ENCODE measurements around the gene INSIG1.

Gene INSIG1

DNA sequence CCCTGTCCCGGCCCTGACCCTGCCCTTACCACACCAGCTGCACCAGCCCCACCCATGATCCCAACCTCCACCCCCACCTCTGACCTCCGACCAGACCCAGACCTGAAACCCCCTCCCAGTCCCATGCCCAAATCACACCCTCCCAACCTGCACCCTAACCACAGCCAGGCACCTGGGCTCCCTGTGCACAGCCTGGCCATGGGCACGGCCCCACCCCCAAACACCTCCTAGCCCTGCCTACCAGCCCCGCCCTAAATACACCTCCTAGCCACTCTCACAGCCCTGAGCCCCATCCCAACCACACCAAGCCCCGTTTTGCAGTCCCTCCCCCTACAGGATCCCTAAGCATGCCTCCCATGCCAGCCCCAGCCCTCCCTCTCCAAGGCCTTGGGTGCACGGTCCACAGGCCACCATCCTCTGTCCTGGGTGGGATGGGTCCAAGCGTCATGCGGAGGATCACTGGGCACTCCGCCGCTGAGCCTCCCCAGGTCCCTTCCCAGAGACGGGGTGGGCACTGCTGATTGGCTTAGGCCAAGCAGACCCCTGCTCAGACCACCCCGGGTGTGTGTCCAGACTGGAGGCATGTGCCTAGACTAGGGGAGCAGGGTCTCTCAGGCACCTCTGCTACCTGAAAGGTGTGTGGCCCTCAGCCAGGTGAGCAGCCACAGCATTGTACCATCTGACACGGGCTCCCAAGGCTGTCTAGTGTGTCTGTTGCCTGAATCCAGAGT is 30.1 kb downstream of the INSIG1 start:
- no peak for DNase-seq (ENCODE audit: low read depth)

- no peak for DNase-seq (ENCODE audit: low read depth)
These were observed 31.5 kb downstream of the INSIG1 start for GRCh38 chr7:155329225-155329624.

- DNase-seq (ENCODE audit: low read depth), result no peak
These were observed 33.7 kb downstream of the INSIG1 start for GRCh38 chr7:155331396-155331795.

DNA sequence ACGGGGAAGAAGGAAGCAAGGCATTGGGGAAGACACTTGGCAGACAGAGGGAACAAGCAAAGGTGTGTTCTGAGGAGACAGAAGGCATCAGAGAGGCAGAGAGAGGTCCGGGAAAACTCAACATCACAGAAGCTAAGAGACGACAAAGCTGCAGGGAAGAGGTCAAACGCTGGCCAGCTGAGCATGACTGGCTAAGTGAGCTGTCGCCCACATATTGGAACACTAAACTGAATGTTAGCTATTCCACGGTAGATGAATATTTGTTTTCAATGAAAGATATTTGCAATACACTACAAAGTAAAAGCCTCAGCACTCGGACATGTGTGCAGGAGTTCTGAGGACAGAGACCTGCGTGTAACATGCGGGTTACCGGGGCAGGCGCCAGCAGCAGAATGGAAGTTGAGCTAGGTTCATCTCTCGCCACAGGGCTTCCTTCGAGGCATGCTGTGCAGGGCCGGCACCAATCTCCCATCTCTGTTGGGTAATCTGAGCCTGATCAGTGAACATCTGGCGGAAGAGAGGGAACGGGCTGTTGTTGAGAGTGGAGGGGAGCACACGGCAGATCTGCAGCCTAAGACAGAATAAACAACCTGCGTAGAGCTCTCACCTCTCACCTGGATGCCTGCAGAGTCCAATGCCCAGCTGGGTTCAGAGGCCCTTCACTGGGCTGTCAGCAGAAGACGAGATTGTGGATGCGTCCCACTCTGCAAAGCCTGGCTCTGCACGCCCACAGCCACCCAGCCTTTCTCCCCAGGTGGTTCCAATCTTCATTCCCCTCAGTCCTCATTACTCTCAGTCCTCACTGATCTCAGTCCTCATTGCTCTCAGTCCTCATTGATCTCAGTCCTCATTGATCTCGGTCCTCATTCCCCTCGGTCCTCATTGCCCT is 35.9 kb downstream of the INSIG1 start:
- no peak for DNase-seq (ENCODE audit: low read depth)

DNA sequence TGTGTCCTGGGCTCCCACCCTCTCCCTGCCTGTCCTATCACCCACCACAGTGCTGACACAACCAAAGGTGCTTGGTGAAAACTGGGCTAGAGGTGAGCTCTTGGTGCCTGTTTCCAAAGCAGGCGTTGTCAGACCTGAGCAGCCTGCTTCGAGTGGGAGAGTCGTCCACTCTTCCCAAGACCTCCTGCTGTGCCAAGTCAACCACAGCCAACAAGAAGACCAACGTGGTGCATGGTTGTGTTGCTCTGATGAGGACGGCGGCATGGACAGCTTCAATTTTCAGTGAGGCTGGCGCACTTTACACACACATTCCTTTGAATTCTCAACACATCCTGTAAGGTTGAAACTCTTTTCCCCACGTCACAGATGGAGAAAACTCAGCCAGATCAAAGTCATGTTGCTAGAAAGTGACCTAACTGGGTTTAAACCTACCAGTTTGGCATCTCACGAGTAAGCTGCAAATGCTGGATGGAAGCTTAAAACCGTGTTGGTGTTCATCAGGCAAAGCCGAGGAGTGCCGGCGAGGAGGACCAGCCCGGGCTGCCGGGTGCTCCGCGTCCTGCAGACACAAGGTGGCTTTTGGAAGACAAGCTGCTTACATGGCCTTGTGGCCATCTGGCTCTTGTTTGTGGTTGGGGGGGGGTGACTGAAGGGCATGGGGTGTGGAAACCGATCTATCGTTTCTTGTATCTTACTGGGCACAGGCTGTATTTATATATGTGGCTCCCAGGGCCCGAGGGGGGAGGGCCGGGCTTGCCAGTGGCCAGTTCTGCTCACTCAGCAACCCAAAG is 39.3 kb downstream of the INSIG1 start:
- DNase-seq (ENCODE audit: low read depth), result no peak

- no peak for DNase-seq (ENCODE audit: low read depth)
These were observed 40.4 kb downstream of the INSIG1 start for GRCh38 chr7:155337946-155338631.

- DNase-seq (ENCODE audit: low read depth), result no peak
These were observed 41.1 kb downstream of the INSIG1 start for GRCh38 chr7:155338632-155339320.

DNA sequence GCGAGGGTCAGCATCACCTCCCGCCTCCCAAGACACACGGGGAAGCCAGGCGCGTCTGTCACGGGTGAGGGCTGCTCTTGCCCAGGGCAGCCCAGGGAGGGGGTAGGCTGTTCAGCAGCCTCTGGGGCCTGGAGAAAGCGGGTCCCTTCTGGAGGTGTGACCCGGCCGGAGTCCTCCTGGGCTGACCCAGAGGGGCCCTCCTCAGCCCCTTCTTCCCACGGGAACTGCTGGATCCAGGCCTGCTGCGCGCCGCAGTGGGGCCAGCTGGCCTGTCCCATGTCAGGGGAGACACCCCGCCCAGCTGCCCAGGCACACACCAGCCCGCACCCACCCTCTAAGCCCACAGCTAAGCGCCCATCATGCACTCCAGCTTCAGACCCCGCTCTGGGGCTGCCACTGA is 41.8 kb downstream of the INSIG1 start:
- no peak for DNase-seq (ENCODE audit: low read depth)

DNA sequence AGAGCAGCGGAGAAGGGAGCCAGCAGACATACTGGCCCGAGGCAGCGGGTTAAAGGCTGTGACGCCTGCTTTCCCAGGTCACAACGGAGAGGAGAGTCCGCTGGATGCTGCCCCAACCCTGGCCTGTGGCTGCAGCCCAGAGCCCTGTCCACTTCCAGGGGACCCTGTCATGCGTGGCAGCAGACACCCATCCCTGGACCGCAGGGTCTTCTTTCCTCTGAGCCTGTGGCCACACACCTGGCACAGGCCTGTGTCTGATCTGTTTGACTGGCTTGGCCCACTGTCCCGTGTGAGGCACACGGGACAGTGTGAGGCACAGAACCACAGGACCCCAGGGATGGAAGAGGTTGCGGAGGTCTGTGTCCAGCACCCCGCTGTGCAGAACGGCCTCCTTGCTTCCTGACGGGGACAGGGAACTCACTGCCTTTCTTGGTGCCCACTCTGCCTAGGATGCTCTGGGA is 42.4 kb downstream of the INSIG1 start:
- no peak for DNase-seq (ENCODE audit: low read depth)

DNA sequence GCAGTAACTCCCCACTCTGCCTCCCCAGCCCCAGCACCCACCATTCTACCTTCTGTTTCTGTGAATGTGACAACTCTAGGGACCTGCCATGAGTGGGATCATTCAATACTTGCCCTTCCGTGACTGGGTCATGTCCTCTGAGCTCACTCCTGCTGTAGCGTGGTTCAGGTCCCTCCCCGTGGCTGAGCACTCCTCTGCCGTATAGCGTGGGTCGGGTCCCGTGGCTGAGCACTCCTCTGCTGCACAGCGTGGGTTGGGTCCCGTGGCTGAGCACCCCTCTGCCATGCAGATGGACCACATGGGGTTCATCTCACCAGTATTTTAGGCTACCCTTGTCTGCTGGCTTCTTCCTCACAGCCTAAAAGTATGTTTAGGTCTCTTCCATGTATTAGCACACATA is 43.0 kb downstream of the INSIG1 start:
- no peak for DNase-seq (ENCODE audit: low read depth)

- no peak for DNase-seq (ENCODE audit: low read depth)
These were observed 43.8 kb downstream of the INSIG1 start for GRCh38 chr7:155341463-155341983.

GRCh38 chr7:155342313-155342712 is 44.6 kb downstream of the INSIG1 start:
- no peak for DNase-seq (ENCODE audit: low read depth)

DNA sequence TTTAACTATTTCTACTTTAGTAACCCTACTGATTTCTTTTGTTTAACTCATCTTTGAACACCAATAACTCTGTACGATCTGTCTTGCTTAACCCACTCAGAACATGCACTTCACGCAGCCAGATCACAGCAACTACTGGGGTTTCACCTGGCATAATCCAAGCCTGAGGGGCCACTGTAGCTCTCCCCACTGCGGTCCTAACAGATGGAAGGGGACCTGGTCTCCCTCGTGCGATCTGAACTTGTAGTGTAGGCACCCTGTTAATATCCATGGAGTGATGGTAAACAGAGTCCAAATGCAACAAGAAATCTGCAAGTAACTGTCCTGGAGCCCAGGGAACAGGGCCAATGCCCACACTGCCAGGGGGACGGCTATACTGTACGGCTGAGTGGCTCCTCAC is 45.5 kb downstream of the INSIG1 start:
- DNase-seq (ENCODE audit: low read depth), result no peak

DNA sequence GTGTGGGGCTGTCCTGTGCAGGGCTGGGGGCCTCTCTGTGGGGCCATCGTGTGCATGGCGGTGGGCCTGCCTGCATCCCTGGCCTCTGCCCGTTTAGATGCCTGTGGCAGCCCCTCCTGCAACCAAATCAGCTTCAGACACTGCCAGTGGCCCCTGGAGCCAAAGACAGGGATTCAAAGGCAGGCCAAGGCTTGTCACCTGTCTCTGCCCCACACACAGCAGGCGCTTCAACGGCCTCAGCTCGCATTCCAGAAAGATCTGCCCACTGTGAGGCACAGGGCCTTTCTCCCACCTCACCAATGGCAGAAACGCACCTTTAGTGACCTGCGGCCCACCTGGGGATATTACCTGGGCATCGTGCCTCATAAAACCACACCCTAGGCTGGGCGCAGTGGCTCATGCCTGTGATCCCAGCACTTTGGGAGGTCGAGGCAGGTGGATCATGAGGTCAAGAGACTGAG is 46.0 kb downstream of the INSIG1 start:
- DNase-seq (ENCODE audit: low read depth), result no peak

GRCh38 chr7:155344270-155344617 is 46.6 kb downstream of the INSIG1 start:
- DNase-seq (ENCODE audit: low read depth), result no peak

DNA sequence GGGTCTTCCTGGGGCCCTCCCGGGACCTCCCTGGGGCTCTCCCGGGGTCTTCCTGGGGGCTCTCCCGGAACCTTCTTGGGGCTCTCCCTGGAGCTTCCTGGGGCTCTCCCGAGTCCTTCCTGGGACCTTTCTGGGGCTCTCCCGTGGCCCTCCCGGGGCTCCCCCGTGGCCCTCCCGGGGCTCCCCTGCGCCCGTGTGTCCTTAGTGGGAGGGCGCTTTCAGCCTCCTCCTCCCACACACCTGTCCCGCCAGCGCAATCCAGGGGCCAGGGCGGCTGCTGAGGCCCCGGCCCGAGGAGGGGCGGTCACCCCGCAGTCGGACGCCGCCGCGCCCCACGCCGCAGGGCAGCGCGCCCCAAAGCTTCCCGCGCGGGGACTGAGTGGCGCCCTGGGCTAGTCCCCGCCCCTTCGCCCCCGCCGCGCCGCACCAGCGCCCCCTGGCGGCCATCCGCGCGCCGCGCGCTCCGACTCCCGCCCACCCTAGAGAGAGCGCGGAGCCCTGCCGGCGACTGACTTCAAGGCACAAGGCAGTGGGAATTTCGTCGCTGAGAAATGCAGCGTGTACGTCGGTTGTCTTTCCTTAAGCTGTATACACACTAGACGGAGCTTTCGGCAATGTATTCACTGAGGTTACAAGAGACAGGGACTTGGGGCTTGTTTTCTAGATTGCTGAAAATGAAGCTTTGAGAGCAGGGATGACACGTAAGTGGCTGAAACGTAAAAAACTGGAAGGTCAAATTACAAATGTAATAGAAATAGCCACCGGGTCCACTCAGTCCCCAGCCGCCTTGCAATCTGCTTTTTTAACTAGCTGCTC is 47.1 kb downstream of the INSIG1 start:
- DNase-seq (ENCODE audit: low read depth), result no peak

DNA sequence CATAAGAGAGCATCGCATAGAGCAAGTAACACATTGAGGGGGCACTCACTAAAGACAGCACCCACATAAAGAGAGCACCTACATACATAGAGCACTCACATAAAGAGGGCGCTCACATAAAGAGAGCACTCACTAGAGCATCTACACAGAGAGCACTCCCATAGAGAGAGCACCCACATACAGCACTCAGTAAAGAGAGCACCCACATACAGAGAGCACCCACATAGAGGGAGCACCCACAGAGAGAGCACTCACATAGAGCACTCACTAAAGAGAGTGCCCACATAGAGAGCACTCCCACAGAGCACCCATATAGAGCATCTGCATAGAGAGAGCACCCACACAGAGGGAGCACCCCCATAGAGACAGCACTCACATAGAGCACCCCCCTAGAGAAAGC is 47.8 kb downstream of the INSIG1 start:
- DNase-seq (ENCODE audit: low read depth), result no peak

GRCh38 chr7:155346285-155346684 is 48.6 kb downstream of the INSIG1 start:
- DNase-seq (ENCODE audit: low read depth), result no peak

DNA sequence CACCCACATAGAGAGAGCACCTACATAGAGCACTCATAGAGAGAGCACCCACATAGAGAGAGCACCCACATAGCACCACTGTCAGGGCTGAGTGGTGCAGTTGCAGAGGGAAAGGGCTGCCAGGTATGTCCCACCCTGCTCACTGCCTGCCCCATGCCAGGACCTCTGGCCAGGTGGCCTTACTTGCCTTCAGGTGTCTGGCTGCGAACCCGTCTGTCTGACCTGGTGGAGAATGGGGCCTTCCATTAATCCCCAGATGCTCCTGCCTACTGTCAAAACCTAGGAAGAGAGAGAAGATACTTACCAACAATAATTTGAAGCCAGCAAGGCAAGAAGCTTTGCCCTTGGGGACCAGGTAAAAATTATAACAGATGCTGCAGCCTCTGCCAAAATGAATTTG is 51.1 kb downstream of the INSIG1 start:
- DNase-seq (ENCODE audit: low read depth), result no peak
